Body of pancreas (tissue), 4 donors: ENCODE results near the gene LRFN2. TPM values are rescaled to one million over a fixed set of nuclear protein-coding genes. Genes with fewer than 3 reads are reported as not detected.

ENCODE experiments used
- ATAC-seq: fragments of 150-250 bp; one replicate; pipeline ENCODE4 v1.9.1; 2016
- DNase-seq, 4 donors: peaks; one replicate each; pipeline ENCODE4 v3.0.0-alpha.2; 2019
- H3K27ac ChIP-seq, 4 donors: fragments of 200-600 bp; sonication (generic); 1 replicate in 3 of 4; 2 replicates in 1 of 4; pipeline versions ENCODE4 v1.5.1 to v1.6.1; 2016 to 2019; ENCODE audit warnings: mild to moderate bottlenecking in 1 of 4, mixed read lengths in 1 of 4, moderate library complexity in 1 of 4
- H3K27me3 ChIP-seq, 2 donors: fragments of 200-600 bp; sonication (generic); one replicate each; pipeline ENCODE4 v1.6.0; 2016; ENCODE audit warnings: mild to moderate bottlenecking in 1 of 2
- H3K36me3 ChIP-seq, 2 donors: fragments of 200-600 bp; sonication (generic); replicated peaks in 1 of 2; 2 replicates each; pipeline ENCODE4 v1.5.1; 2016; ENCODE audit warnings: low read depth in 2 of 2; ENCODE audit not compliant: insufficient read depth in 1 of 2
- H3K4me1 ChIP-seq: fragments of 200-600 bp; sonication (generic); one replicate; pipeline ENCODE4 v1.6.0; 2016
- H3K4me3 ChIP-seq, 2 donors: fragments of 200-600 bp; sonication (generic); 1 replicate in 1 of 2; 2 replicates in 1 of 2; pipeline ENCODE4 v1.5.1; 2016 to 2019
- H3K9me3 ChIP-seq, 3 donors: fragments of 200-600 bp; sonication (generic); 1 replicate in 2 of 3; 2 replicates in 1 of 3; pipeline ENCODE4 v1.5.1; 2016
- CTCF ChIP-seq, 7 experiments: fragments of 450-650 bp in 4 of 7; fragments of 200-600 bp in 3 of 7; sonication (generic) in 3 of 7; IDR thresholded peaks; one replicate each; pipeline ENCODE4 v1.5.1; 2016 to 2019; ENCODE audit warnings: antibody characterized with exemption in 7 of 7
- POLR2A ChIP-seq, 3 donors: fragments of 450-650 bp; IDR thresholded peaks; one replicate each; pipeline ENCODE4 v1.6.1; 2016; ENCODE audit warnings: antibody characterized with exemption in 3 of 3, mild to moderate bottlenecking in 2 of 3
- WGBS, 2 donors: methylation state at CpG; one replicate each; pipeline ENCODE4 v1.1.5; 2017; 5-methylcytosine and 5-hydroxymethylcytosine counted together
- intact Hi-C: fragments of 100-400 bp; cut with DNase I; formaldehyde crosslinking; loops from one replicate; pipeline ENCODE4 v1.15.1; 2023
- total RNA-seq, 2 donors: library from RNA; depleted of rRNA; stranded (reverse); fragments of >200 nt; gene quantifications; one replicate each; pipeline ENCODE4 v1.1.0, GENCODE V29; 2016

LRFN2 gene
- total RNA-seq, 2 donors from 2014 or later: 0.33 TPM; not detected in 1

- Histone ChIP-seq H3K4me1 (peaks cover 22% of the 10 kb centered on the region), H3K36me3 (no peaks in the 10 kb centered on the region), H3K27me3 (no peaks in the 10 kb centered on the region), H3K9me3 (no peaks in the 10 kb centered on the region), H3K27ac (no peak overlapping the region), H3K4me3 (no peak overlapping the region)
- 60 to 75% methylated on average over 11 of the region's 11 CpGs for WGBS, 2 donors
- intact Hi-C loops: loop anchor here (10.0 kb wide), 1 partner anchor 251 kb away; no protein-coding TSS in a partner anchor
- DNase-seq: no peak
- TF ChIP-seq POLR2A (IDR thresholded peaks at IDR 0.05) (no peak), CTCF (IDR thresholded peaks at IDR 0.05) (no peak)
- no peak for ATAC-seq
Measured at GRCh38 chr6:40585651-40586269, 1.4 kb downstream of the LRFN2 start.

DNA sequence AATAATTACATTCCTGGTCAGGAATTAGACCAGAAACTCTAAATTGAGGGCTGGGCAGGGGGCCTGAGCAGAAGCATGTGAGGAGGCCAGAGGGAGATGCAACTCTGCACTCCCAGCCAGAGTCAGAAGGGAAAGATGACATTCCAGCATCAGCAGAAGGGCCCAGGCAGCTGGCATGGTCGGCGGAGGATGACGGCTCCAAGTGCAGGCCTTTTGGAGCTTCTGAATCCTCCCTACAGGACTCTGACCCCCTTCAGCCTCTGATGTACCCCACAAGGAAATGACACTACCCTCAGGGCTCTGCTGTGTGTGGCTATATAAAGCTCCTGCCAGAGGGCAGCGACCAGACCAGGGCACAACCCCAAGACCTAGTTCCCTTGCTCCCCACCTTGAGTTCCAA is 1.9 kb downstream of the LRFN2 start:
- TF ChIP-seq POLR2A (IDR thresholded peaks at IDR 0.05) (no peak), CTCF (IDR thresholded peaks at IDR 0.05) (no peak)
- peaks cover 22% of the 10 kb centered on the region for H3K4me1 ChIP-seq
- H3K9me3 ChIP-seq: no peaks in the 10 kb centered on the region
- no peak overlapping the region for H3K4me3 ChIP-seq
- ATAC-seq (no peak), DNase-seq (no peak)
- no peak overlapping the region for H3K27ac ChIP-seq
- intact Hi-C loops: loop anchor here (10.0 kb wide), 1 partner anchor 250 kb away; no protein-coding TSS in a partner anchor
- H3K36me3 ChIP-seq: no peaks in the 10 kb centered on the region
- H3K27me3 ChIP-seq: no peaks in the 10 kb centered on the region
- 71 to 87% methylated on average over 4 of the region's 4 CpGs for WGBS, 2 donors

- no peak overlapping the region for H3K27ac ChIP-seq
- H3K9me3 ChIP-seq: no peaks in the 10 kb centered on the region
- ATAC-seq (no peak), DNase-seq (no peak)
- intact Hi-C loops: loop anchor here (10.0 kb wide), 1 partner anchor 250 kb away; no protein-coding TSS in a partner anchor
- H3K4me3 ChIP-seq: no peak overlapping the region
- H3K4me1 ChIP-seq: peaks cover 22% of the 10 kb centered on the region
- no peaks in the 10 kb centered on the region for H3K36me3 ChIP-seq
- TF ChIP-seq POLR2A (IDR thresholded peaks at IDR 0.05) (no peak), CTCF (IDR thresholded peaks at IDR 0.05) (no peak)
- 44 to 46% methylated on average over 2 of the region's 2 CpGs for WGBS, 2 donors
- H3K27me3 ChIP-seq: no peaks in the 10 kb centered on the region
Measured at GRCh38 chr6:40584741-40585140, 2.4 kb downstream of the LRFN2 start.

- Histone ChIP-seq H3K27me3 (no peaks in the 10 kb centered on the region), H3K4me3 (no peak overlapping the region), H3K36me3 (no peaks in the 10 kb centered on the region), H3K9me3 (no peaks in the 10 kb centered on the region), H3K4me1 (peaks cover 22% of the 10 kb centered on the region), H3K27ac (no peak overlapping the region)
- DNase-seq (no peak), ATAC-seq (no peak)
- intact Hi-C loops: loop anchor here (10.0 kb wide), 1 partner anchor 249 kb away; no protein-coding TSS in a partner anchor
- no peak for TF ChIP-seq POLR2A (IDR thresholded peaks at IDR 0.05)
- no peak for TF ChIP-seq CTCF (IDR thresholded peaks at IDR 0.05)
- 42 to 56% methylated on average over 3 of the region's 3 CpGs for WGBS, 2 donors
Measured at GRCh38 chr6:40583709-40584108, 3.5 kb downstream of the LRFN2 start.

DNA sequence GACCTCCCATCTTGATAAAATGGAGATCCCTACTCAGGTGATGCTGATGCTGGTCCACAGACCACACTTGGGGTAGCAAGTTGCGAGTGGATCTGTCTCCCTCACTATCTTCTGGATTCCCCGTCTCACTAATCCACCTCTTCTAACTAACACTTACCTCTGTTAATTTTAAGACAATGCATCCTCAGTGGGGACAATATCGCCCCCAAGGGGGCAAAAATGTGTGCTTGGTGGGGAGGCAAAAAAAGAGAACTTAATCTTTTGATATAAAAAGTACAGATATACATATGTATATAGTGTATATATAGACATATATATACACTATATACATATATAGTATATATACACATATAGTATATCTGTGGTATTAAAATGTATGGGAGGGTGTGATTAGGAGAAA is 4.3 kb downstream of the LRFN2 start:
- ATAC-seq (no peak), DNase-seq (no peak)
- Histone ChIP-seq H3K27me3 (no peaks in the 10 kb centered on the region), H3K36me3 (no peaks in the 10 kb centered on the region), H3K4me3 (no peak overlapping the region), H3K4me1 (peaks cover 14% of the 10 kb centered on the region), H3K9me3 (no peaks in the 10 kb centered on the region), H3K27ac (no peak overlapping the region)
- intact Hi-C loops: loop anchor here (10.0 kb wide), 1 partner anchor 248 kb away; no protein-coding TSS in a partner anchor
- no peak for TF ChIP-seq POLR2A (IDR thresholded peaks at IDR 0.05)
- TF ChIP-seq CTCF (IDR thresholded peaks at IDR 0.05): peak in 1 of 7 experiments; percentile 5
- 67 to 75% methylated on average over 3 of the region's 3 CpGs for WGBS, 2 donors
